T1000 (cell line): ENCODE data around the gene GPHN.

Experiments
- DNase-seq: peaks from one replicate; lab custom pipeline; 2025; ENCODE audit warnings: mixed read lengths; lab: John Stamatoyannopoulos, UW

GPHN gene

DNA sequence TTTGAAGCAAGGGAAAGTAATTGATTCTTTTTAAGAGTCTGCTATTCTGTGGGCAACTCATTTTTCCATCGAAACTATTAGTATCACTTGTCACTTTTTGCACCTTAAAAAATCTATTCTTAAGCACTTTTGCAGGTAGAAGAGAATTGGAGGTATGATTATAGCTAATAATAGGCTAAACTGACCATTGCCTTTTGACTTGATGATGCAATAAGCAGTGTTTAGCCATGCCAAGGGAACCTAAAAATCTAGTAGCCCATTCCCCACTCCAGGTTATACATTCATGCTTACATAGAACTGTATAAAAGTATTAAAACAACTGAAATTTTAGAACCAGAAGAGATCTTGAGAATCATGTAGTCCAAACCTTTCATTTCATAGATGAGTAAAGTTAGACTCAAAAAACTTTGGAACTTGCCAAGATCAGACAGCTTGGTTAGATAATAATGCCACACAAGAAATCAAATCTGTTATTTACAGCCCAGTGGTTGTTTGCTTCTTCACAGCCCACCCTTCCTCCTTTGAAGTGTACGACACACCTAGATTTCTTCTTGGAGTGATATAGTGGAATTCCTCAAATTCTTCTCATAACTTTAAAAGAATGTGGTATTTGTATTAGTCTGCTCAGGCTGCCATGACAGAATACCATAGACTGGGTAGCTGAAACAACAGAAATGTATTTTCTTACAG lies 659.6 kb downstream of the GPHN start:
- DNase-seq, result no peak

DNA sequence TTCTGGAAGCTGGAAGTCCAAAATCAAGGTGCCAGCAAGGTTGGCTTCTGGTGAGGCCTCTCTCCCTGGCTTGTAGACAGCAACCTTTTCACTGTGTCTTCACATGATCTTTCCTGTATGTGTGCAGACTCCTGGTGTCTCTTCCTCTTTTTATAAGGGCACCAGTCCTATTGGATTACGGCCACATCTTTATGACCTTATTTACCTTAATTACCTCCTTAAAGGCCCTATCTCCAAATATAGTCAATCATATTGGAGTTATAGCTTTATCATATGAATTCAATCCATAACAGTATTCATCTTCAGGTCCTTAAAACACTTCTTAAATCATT lies 660.1 kb downstream of the GPHN start:
- DNase-seq, result no peak

DNA sequence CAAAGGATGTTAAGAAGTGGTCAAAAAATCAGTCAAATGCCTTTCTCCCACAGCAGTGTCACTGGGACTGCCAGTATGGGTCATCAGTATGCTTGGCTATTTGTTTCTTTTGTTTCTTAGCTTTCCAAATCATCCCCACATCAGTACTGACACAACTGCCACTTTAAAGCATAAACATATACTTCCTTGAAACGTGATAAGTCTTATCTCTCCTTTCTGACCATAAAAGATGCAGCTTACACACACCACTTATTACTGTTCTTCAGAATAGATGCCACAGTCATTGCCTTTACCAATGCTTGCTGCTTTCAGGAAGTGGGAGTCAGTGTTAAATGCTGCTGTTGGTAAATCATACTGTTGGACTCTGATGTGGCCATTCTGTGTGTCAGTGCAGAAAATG lies 662.7 kb downstream of the GPHN start:
- no peak for DNase-seq

DNA sequence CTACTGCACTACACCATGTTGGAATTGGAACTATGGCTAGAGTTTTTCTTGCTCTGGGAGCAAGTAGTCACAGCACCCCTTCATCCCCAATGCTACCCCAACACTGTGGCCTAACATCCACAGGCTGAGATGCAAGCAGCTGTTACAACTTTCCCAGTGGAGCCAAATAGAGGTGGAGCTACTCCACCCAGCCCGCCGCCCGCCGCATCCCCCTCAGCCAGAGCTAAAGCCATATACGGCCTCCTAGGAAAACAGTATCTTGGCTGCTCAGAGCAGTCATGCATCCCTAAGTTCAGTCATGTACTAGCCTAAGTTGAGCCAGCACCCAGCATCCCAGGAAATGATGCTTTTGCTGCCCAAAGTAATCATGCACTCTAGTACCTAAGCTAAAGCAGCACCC lies 664.1 kb downstream of the GPHN start:
- no peak for DNase-seq

DNA sequence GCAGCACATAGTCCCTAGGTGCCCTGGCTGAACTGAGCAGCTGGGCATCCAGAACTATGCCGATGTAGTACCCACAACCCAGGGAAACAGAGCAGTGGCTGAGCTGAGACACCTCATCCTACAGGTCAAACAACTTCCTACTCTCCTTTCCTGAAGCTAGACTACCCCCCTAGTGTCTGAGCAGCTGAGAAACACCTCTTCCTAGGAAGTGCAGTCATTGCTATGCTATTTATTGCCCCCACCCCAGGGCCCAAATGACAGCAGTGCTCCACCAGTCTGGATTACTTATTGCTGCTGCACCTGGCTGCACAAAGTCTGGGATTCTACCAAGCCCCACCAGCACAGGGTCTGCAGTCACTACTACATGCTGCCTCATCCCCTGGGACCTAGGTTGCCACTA lies 664.6 kb downstream of the GPHN start:
- no peak for DNase-seq

DNA sequence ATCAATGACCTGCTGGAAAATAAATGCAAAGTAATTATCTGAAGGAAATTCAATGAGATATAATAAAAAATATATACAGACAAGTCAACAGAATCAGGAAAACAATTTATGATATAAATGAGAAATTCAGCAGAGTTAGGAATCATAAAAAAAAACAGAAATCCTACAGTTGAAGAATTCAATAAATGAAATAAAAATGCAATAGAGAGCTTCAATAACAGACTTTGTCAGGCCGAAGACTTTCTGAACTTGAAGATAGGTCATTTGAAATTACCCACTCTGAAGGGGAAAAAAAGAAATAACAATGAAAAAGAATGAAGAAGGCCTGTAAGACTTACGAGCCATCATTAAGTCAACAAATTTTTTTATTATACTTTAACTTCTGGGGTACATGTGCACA lies 665.8 kb downstream of the GPHN start:
- DNase-seq, result no peak

DNA sequence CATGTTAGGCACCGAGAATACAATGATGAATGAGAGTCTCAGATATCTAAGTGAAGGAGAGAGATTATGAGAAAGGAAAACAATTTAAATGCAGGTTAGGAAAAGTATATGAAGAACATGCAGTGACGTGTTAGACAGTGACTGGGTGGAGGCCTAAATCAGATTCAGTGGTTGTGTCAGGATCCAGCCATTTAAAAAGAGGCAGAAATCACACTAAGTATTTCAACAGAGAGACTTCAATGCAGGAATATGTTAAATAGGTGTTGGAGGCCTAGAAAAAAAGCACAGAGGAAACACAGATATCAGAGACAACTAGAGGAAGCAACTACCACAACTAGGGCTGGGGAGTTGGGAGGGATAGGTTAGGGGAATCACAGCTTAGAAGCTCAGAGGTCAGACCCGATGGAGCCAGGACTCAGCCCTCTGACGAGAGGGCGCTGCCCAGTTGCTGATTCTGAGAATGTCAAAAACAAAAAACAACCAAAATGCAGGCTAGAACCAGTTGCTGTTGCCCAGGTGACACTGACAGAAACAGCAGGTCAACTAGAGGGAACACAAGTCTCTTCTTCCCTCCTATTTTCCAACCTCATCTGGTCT lies 678.3 kb downstream of the GPHN start:
- no peak for DNase-seq

DNA sequence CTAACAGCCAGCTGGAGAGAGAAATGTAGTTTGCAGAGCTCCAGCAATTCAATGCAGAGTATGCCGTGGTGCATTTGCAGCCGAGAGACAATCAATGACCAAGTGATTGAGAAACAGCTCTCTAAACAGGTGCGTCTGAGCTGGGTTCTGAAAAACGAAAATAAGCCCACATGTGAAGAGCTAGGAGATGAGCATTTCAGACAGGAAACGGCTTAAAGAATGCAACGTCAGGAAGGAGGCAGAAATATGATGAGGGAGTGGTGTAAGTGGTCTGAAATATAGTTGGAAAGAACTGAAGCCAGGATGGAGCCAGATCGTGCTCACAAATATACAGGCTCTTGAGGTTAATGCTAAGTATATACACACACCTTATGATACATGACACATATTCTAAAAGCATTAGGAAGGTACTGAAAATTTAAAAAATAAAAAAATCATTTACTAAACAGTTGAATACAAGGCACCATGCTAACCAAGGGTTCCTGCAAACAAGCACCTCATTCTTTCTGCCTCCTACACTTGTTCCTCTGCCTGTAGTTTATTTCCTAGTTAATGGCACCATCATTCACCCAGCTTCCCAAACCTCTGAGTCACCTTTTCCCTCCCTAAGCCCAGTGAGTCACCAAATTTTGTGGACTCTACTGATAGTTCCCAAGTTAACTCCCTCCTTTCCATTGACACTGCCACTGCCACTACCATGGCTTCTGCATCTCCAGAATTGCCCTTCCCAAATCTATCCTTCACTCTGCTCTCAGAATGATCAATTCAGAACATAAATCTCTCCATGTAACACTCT lies 679.0 kb downstream of the GPHN start:
- DNase-seq, result no peak

DNA sequence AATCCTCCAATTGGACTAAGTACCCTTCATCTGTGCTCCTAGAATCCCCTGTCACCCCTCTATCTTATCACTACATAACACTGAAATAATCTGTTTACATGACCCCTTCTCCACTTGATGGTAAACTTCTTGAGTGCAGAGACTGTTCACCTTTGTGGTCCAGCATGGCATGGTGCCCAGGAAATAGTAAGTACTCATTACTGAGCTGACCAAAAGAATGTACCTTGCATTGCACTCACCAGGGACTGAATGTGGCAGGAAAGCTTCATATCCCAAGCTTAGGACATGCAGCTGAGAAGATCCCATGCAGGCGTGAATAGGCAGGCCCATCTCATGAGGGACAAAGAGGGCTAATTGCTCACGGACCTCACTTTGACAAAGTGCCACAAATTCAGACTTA lies 679.9 kb downstream of the GPHN start:
- DNase-seq, result peak; percentile 12

DNA sequence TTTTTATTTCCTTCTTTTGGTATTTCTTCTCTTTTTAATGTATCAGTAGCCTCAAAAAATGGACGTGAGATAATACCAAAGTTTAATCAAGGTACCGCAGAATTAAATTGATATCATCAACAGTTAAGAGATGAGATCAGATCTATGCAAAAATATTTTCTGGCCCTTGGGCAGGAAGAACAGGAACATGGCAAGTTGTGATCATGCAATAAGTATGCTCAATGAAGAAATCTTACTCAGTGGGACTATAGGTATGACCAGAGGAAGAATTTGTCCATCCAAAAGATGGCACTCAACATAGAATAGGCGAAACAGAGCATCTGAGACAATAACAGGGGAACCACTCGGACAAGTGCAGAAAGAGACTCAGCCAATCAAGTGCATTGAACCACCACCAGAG lies 680.4 kb downstream of the GPHN start:
- no peak for DNase-seq

DNA sequence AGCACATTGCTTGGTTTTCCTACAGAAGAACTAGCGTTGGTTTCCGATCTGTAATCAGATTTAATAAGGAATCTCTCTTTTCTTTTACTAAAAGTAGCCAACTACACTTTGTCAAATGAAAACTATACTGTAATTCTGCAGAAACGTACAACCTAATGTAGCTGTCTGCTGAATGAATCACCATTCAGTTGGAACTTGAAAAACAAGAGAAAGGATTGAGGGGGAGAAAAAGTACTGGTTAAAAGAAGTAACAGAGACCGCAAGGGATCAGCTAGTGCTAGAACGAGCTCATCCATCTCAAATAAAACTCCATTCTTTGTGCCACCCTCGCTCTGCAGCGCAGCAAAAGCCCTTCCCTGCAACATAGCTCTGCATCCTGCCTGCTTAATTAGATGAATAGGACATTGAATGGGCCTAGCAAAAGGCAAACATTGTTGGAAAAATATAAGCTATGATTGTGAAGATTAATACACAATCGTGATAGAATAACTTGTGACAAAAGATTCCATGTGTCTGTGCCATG lies 683.9 kb downstream of the GPHN start:
- DNase-seq, result no peak

DNA sequence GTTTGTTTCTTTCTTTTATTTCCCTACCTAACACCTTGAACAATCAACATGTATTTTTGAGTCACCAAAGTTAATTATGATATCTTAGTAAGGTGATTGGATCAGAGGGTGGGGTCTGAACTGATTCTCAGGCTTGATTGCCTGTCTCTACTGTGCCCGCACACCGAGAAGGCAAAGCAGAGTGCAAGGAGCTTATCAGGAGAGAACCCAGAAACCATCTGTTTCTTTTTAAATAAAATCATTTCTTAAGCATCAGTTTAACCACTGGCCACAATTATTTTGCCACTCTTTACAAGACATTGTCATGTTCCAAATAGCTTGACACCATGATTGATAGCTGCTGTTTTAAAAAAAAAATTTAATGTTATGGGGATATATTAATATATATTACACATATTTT lies 684.4 kb downstream of the GPHN start:
- no peak for DNase-seq

DNA sequence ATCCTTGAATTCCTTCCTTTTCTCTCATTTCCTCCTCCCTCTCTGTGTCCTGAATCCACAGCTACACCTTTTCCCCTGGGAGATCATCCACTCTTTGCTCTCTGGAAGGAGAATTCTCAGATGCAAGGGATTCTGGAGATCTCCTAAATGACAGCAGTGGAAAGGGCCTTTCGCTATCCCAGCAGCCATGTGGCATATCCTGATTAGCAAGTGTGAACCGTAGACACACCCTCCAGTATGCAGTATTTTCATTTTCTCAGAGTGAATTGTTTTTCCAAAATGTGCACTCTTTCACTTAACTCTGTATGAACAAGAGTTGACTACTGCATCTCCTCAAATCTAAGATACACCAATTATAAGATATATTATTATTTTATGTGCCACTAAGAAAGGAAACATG lies 687.3 kb downstream of the GPHN start:
- DNase-seq, result no peak

DNA sequence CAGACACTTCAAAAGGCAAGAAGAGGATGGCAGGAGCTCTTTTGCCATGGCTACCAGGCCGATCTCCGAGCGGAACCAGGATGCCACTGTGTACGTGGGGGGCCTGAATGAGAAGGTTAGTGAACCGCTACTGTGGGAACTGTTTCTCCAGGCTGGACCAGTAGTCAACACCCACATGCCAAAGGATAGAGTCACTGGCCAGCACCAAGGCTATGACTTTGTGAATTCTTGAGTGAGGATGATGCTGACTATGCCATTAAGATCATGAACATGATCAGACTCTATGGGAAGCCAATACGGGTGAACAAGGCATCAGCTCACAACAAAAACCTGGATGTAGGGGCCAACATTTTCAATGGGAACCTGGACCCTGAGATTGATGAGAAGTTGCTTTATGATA lies 691.1 kb downstream of the GPHN start:
- no peak for DNase-seq

DNA sequence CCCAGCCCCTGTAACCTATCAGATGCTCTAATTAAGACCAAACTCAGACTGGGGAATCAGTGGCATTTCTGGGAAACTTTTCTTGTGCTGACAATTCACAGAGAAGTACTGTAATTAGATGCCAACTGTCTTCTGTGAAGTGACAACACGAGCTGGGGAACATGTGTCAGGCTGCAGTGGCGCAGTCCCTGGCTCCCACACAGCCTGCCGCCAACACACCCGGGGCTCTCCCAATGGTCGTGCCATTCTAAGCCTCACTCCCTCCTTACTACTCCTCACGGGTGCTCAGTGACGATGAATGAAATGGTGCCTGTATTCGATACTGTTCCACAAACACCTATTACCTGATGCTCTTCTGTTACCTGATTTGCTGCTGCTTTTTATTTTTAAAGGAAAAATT lies 699.9 kb downstream of the GPHN start:
- DNase-seq, result no peak

DNA sequence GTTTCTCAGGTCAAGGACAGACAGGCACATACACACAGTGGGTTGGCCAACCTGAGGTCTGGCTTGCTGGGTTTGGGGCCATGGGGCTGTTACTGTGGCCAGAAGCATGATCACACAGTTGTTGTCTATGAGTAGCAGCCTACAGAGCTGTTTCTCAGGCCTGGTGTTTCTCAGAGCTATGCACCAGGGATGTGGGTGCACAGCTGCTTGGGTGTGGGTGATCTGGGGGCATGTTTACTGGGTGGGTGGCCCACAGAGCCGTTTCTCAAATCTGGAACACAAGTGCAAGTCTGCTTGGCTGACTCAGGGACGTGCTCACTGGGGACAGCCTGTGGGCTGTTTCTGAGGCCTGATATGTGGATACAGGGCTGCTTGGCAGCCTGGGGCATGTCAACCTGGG lies 710.2 kb downstream of the GPHN start:
- DNase-seq, result no peak

DNA sequence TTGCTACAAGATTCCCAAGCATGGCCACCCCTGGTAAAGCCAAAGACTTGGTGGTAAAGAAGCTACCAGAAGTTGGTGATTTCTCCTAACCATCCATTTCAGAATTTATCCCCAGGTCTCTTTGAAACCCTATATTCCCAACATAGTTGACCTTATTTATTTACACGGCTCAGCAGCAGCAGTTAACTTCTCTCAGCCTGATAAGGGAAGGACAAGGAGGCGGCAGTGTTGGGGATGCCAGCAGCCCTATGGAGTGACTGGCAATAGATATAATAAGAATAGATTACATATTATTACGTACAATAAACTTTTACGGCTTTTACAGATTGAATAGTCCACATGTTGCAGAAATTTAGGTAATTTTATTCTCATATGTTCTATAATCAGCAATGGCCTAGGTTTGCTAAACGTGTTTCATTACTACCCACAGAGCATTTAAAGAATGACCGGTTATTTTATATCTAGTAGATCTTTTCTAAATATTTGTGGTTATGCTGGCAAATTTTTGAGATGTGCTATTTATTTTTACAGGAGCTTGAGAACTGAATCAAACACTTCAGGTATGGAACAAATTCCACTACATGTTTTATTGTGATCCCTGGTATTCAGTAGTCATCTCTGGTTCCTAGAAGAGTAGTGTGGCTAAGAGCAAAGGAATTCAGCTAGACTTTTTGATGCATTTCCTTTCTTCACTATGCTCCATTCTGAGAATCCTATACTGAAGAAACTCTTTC lies 713.5 kb downstream of the GPHN start:
- no peak for DNase-seq

DNA sequence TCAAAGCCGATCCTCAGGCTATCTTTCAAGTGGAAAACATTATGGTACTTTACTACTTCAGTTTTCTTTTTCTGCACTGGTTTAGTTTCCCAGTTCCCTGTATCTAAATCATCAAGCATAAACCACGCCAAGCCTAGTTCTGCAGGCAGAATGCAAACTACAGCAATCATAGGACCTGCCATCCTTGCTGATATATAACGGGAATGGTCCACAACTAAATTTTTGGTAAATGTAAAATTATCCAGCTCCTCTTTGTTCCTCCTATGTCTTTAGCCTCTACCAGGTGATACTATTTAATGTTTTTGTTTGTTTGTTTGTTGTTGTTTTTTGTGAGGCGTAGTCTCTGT lies 714.0 kb downstream of the GPHN start:
- no peak for DNase-seq

DNA sequence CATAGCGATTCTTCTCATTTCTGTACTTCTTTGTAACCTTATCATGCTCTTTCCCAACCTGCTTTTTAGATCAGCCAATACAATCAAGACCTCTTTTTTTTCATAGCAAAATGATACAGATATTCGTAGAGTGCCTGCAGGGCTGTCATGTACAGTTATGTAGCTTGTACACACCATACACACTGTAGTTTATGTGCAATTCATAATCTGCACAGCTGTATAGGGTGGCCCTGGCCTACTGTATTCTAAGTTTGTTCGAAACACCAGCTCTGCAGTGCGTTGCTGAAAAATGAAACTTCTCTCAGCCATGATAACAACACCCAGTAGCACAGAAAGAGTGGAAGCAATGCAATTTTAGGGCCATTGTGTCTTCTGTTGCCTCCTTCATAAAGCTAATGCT lies 717.6 kb downstream of the GPHN start:
- DNase-seq, result no peak

DNA sequence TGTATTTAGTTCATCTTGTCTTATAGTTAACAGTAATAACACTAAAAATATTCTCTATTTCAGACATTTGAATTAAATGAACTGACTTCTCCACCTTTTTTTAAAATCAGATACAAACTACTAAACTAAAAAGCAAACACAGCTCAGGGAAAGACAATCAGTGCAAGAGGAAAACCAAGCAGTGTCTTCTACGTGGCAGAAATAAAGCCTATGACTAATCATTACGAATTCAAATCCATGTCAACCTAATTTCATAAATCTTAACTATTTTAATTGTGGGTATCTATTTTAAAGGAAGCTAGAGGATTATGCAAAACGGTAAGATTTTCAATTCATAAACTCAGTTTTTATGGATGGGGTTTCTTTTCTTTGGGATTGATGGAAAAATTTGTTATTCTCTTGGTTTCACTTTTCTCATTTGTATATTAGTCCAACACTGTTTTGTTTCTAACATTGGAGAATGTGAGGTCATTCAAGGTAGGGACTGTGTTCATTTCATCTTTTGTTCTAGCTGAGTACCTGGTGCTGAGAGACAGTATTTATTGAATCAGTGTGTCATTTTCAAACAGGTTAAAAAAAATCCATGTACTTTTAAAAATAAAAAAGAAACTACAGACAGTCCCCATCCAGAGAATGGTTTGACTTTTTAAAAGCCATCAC lies 720.5 kb downstream of the GPHN start:
- no peak for DNase-seq
